Glomerular visceral epithelial cell (primary cell): ENCODE data around the gene GPR107.

ENCODE experiments used
- DNase-seq: peaks from one replicate; pipeline ENCODE4 v3.0.0-alpha.2; 2016; ENCODE audit errors: extremely low spot score

GPR107 gene

DNA sequence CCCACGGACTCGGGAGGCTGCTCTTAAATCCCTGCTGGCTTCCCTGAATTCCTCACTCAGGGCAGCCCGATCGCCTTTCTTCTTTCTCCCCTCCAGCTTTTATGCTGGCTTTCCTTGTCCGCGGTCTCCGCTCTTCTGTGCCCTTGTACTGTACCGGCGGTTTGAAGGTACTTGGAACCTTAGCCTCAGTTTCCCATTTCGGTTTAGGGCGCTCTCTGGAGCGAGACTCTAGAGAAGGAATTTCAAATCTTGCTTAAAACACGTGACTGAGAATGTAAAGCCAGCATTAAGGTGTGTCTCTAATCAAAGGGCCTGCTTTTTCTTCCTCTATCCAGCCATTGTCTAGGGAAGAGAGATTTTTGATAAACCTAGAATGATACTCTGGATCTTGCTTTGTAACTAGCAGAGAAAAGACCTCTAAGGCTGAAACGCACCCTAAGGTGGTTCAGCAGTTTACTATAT, 650 bp downstream of the GPR107 start:
- DNase-seq: peak; percentile 13

- DNase-seq: no peak
These were observed 1.1 kb downstream of the GPR107 start for GRCh38 chr9:130054820-130055219.

DNA sequence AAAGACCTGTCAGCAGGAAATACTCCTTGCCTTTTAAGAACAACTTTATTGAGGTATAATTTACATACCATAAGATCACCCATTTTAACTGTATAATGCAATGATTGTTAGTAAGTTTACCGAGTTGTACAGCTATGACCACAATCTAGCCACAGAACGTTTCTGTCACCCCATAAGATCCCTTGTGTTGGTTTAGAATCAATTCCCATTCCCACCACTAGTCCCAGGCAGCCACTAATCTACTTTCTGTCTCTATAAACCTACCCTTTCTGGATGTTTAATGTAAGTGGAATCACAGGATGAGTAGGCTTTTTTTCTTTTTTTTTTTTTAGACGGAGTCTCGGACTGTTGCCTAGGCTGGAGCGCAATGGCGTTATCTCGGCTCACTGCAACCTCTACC, 4.4 kb downstream of the GPR107 start:
- no peak for DNase-seq

- DNase-seq: no peak
These were observed 5.2 kb downstream of the GPR107 start for GRCh38 chr9:130058887-130059286.

GRCh38 chr9:130060296-130060695, 6.6 kb downstream of the GPR107 start:
- no peak for DNase-seq

- DNase-seq: no peak
These were observed 9.0 kb downstream of the GPR107 start for GRCh38 chr9:130062750-130063149.

DNA sequence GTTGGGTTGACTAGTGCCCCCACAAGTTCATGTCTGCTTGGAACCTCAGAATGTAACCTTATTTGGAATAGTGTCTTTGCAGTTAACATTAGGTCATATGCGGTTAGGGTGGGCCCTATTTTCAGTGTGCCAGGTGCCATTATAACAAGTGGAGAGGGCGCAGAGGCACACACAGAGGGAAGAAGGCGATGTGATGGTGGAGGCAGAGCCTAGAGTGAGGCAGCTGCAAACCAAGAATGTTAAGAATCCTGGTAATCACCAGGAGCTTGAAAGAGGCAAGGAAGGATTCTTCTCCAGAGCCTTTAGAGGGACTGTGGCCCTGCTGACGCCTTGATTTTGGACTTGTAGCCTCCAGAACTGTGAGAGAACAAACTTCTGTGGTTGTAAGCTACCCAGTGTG, 10.9 kb downstream of the GPR107 start:
- no peak for DNase-seq

- DNase-seq: no peak
These were observed 15.3 kb downstream of the GPR107 start for GRCh38 chr9:130069048-130069447.

GRCh38 chr9:130072515-130073235, 19.0 kb downstream of the GPR107 start:
- DNase-seq: peak; percentile 79

- DNase-seq: peak; percentile 71
These were observed 19.7 kb downstream of the GPR107 start for GRCh38 chr9:130073373-130073772.

- DNase-seq: no peak
These were observed 24.8 kb downstream of the GPR107 start for GRCh38 chr9:130078547-130078946.

GRCh38 chr9:130084337-130084736, 30.6 kb downstream of the GPR107 start:
- no peak for DNase-seq

DNA sequence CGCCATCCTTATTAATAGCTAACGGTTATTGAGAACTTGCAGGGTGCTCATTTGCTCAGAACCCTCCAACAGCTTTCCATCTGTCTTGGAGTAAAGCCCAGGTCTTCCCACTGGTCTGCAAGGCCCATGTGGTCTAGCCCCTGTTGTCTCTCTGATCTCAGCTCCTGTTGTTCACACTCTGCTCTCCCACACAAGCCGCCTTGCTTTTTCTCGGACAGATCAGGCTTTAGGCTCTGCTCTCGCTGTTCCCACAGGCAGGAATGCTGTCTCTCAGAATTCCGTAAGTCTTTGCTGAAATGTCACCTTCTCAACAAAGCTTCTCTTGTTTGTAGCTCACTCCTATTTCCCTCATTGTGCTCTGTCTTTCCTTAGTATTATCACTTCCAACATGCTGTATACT, 34.3 kb downstream of the GPR107 start:
- no peak for DNase-seq

DNA sequence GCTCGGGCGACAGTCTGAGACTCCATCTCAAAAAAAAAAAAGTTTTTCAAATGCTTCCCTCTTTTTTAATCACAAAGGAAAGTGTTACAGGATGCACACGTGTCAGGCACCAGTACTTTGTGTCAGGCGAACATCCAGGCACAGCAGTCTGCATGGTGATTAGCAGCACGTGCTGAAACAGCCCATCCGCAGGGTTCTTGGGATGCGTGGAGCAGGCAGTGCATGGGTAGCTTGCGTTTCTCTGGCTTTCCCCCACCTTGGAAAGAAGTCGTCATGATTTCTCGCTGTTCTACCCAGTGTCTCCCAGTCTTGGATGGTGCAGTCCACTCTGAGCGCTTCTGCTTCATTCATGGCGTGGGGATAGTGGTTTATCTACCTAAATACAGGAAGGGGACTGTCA, 35.4 kb downstream of the GPR107 start:
- no peak for DNase-seq

DNA sequence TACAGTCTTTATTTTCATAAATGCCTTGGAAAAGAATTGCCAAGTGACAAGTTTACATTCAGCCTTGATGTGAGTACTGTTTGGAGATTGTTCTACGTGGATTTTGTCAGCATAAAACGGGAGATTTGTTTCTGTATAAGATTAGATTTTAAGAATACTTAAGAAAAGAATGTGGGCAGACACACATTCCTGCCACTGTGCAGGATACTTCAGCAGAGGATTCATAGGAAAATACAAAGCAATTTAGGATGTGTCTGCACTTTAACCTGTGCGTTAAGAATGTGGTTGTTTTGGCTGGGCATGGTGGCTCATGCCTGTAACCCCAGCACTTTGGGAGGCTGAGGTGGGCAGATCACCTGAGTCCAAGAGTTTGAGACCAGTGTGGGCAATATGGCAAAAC, 37.2 kb downstream of the GPR107 start:
- DNase-seq: no peak

GRCh38 chr9:130092910-130093309, 39.2 kb downstream of the GPR107 start:
- DNase-seq: no peak

GRCh38 chr9:130095872-130096271, 42.2 kb downstream of the GPR107 start:
- no peak for DNase-seq

- no peak for DNase-seq
These were observed 47.0 kb downstream of the GPR107 start for GRCh38 chr9:130100681-130101080.

- no peak for DNase-seq
These were observed 48.2 kb downstream of the GPR107 start for GRCh38 chr9:130101915-130102314.

DNA sequence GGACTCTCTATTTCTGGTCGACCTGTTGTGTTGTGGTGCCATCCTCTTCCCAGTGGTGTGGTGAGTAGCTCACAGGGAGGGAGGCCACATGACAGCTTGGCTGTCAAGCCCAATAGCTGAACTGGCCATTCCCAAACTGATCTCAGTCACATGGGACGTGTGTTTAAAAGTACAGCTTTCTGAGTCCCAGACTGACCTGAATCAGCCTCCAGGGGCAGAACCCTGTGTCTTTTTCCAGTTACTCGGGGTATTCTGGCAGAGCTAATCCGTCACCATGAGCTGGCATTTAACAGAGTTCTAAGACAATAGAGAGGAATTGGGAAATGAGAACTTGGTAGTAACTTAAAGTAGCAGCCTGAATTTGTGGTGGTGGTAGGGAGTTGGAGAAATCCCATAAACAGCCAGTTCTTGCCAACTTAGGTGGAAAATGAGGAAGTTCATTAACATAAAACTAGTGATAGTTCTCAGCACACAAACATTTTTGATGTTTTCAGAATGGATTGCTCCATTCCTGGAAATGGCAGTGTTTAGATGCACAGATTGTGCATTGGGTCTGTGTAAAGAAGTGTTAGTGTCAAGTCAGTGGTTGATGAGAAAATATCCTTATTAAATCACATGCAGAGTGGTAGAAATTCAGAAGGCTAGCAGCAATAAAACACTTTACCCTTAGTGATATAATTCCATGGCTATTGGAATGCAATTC, 50.9 kb downstream of the GPR107 start:
- no peak for DNase-seq

- no peak for DNase-seq
These were observed 53.1 kb downstream of the GPR107 start for GRCh38 chr9:130106860-130107233.

DNA sequence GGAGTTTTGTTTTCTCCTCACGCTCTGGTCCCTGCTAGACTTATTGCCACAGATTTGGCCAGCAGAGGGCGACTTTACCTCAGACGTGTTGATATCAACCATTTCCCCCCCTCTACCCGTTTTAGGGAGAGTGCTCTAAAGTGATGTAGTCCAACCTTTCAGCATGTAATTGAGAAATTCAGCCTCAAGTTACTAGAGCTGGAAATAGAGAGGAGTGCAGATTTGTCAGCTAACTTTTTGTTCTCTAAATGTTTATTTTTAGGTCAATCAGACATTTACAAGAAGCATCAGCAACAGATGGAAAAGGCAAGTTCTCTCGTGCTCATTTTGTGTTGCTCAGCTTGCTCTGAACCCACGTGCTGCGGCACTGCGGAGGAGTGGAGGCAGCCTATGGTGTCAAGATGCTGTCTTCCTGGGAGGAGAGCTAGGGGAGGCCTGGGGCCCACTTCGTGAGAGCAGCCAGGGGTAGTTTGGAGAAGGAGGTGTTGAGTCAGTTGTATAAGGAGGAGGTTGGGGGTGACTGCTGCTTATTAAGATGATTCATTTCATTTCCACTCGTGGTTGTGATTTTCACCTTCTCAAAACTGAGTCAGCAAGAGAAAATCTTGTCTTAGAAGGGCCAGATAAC, 53.6 kb downstream of the GPR107 start:
- peak; percentile 77 for DNase-seq

GRCh38 chr9:130107955-130108354, 54.2 kb downstream of the GPR107 start:
- DNase-seq: no peak
